Omental fat pad (tissue), 4 donors: ENCODE measurements around the gene PTPN12. TPM values are rescaled to one million over a fixed set of nuclear protein-coding genes. Genes with fewer than 3 reads are reported as not detected.

Source experiments
- ATAC-seq: fragments of 150-250 bp; one replicate; pipeline ENCODE4 v1.9.1; 2016; ENCODE audit warnings: mild to moderate bottlenecking, moderate library complexity; ENCODE audit not compliant: low FRiP score
- DNase-seq: peaks from one replicate; pipeline ENCODE4 v3.0.0-alpha.2; 2019; ENCODE audit warnings: low spot score
- CTCF ChIP-seq, 3 donors: fragments of 450-650 bp; IDR thresholded peaks; one replicate each; pipeline ENCODE4 v1.5.1; 2016 to 2017; ENCODE audit warnings: antibody characterized with exemption in 3 of 3, mild to moderate bottlenecking in 3 of 3, moderate library complexity in 2 of 3
- total RNA-seq, 4 donors: library from RNA; depleted of rRNA; stranded (reverse); fragments of >200 nt; gene quantifications; one replicate each; pipeline ENCODE4 v1.1.0, GENCODE V29; 2016

The PTPN12 gene
- total RNA-seq, 4 donors from 2014 or later = 109 to 219 (median 138) TPM

- no peak for TF ChIP-seq CTCF (IDR thresholded peaks at IDR 0.05)
- ATAC-seq (no peak), DNase-seq (no peak)
Measured at GRCh38 chr7:77549106-77549870, 12.2 kb downstream of the PTPN12 start.

GRCh38 chr7:77550586-77550985 lies 13.5 kb downstream of the PTPN12 start:
- ATAC-seq (no peak), DNase-seq (no peak)
- TF ChIP-seq CTCF (IDR thresholded peaks at IDR 0.05) = no peak

GRCh38 chr7:77553123-77553522 lies 16.0 kb downstream of the PTPN12 start:
- ATAC-seq (no peak), DNase-seq (no peak)
- TF ChIP-seq CTCF (IDR thresholded peaks at IDR 0.05) = no peak

- ATAC-seq = no peak
- no peak for DNase-seq
- TF ChIP-seq CTCF (IDR thresholded peaks at IDR 0.05) = no peak
Measured at GRCh38 chr7:77558284-77558967, 21.3 kb downstream of the PTPN12 start.

GRCh38 chr7:77561352-77561751 lies 24.3 kb downstream of the PTPN12 start:
- ATAC-seq (no peak), DNase-seq (no peak)
- TF ChIP-seq CTCF (IDR thresholded peaks at IDR 0.05) = no peak

GRCh38 chr7:77563275-77563674 lies 26.2 kb downstream of the PTPN12 start:
- DNase-seq (no peak), ATAC-seq (peak; percentile 68)
- TF ChIP-seq CTCF (IDR thresholded peaks at IDR 0.05) = no peak

- ATAC-seq (peak; percentile 71), DNase-seq (no peak)
- TF ChIP-seq CTCF (IDR thresholded peaks at IDR 0.05) = no peak
Measured at GRCh38 chr7:77565917-77566316, 28.8 kb downstream of the PTPN12 start.
